Endothelial cell of umbilical vein (primary cell): ENCODE results near the gene NXPH1.

Source experiments
- CTCF ChIP-seq, 2 donors: IDR thresholded peaks; 1 replicate in 1 of 2; 2 replicates in 1 of 2; pipeline ENCODE4 v1.5.1; 2011; ENCODE audit warnings: low read length in 2 of 2, mild to moderate bottlenecking in 2 of 2, moderate library complexity in 2 of 2, control low read depth in 1 of 2, inconsistent platforms in 1 of 2, low read depth in 1 of 2; ENCODE audit not compliant: insufficient read depth in 1 of 2; ENCODE audit errors: extremely low read depth in 1 of 2
- EZH2 ChIP-seq: IDR thresholded peaks from 2 replicates; pipeline ENCODE4 v1.6.1; 2012; ENCODE audit warnings: borderline replicate concordance, low read depth, mild to moderate bottlenecking, moderate library complexity, low read length, inconsistent platforms; ENCODE audit not compliant: severe bottlenecking
- JUN ChIP-seq: IDR thresholded peaks from 2 replicates; pipeline ENCODE4 v1.6.1; 2011; ENCODE audit warnings: borderline replicate concordance, low read depth; ENCODE audit not compliant: insufficient read length, insufficient read depth
- MAX ChIP-seq: IDR thresholded peaks from 2 replicates; pipeline ENCODE4 v1.6.1; 2011; ENCODE audit not compliant: insufficient read depth, insufficient read length
- POLR2A ChIP-seq: IDR thresholded peaks from 2 replicates; pipeline ENCODE4 v1.6.1; 2012; ENCODE audit warnings: low read depth, mild to moderate bottlenecking, control low read depth, low read length
- POLR2AphosphoS5 ChIP-seq: IDR thresholded peaks from 2 replicates; pipeline ENCODE4 v1.6.1; 2012; ENCODE audit warnings: low read depth, mild to moderate bottlenecking, control low read depth, low read length, moderate library complexity; ENCODE audit not compliant: insufficient read depth

- TF ChIP-seq POLR2A (no peak), CTCF (IDR thresholded peaks at IDR 0.05; ENCODE audit: extremely low read depth in 1 of 2, insufficient read depth in 1 of 2, low read depth in 1 of 2, low read length in 2 of 2) (no peak), EZH2 (no peak), POLR2AphosphoS5 (no peak), MAX (no peak), JUN (no peak)
Observed at GRCh38 chr7:8747338-8747737, 313.9 kb downstream of the NXPH1 start.
